NCI-H1930 (cell line): ENCODE measurements around the gene RAX.
"Not testable (repeated sequence)": the region's sequence is repeated elsewhere in the genome, so short reads cannot be mapped to it uniquely, and the experiment has no call there.

Source experiments
- DNase-seq, 2 experiments: peaks; one replicate each; lab custom pipeline; 2025; lab: John Stamatoyannopoulos, UW

The RAX gene

GRCh38 chr18:59273759-59274532 is 692 bp upstream of the RAX start:
- DNase-seq = no peak

DNA sequence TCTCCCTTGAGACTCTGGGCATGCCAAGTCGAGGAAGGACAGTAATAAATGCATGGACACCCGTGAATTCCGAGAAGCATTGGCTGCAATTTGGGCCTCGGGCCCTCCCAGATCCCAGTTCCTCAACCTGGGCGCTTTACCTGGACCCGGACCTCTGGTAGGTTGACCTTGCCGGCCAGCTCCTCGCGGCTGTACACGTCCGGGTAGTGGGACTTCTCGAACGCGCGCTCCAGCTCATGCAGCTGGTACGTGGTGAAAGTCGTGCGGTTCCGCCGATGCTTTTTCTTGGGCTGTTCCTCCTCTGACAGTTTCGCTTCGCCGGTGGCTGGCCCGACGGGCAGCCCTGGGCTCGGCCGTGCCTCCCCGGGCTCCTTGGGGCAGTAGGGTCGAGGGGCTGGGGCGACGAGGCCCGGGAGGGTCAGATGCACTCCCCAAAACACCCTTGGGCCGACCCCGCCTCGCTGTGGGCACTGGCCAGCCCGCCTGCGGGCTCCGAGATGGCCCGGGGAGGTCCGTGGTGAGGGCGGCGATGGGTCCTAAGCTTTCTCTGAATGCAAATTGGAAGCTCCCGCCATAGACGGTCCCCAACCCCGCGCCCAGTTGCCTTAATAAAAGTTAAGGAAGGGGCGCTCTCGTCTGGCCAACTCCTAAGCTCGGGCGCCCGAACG is 899 bp downstream of the RAX start:
- DNase-seq = no peak

DNA sequence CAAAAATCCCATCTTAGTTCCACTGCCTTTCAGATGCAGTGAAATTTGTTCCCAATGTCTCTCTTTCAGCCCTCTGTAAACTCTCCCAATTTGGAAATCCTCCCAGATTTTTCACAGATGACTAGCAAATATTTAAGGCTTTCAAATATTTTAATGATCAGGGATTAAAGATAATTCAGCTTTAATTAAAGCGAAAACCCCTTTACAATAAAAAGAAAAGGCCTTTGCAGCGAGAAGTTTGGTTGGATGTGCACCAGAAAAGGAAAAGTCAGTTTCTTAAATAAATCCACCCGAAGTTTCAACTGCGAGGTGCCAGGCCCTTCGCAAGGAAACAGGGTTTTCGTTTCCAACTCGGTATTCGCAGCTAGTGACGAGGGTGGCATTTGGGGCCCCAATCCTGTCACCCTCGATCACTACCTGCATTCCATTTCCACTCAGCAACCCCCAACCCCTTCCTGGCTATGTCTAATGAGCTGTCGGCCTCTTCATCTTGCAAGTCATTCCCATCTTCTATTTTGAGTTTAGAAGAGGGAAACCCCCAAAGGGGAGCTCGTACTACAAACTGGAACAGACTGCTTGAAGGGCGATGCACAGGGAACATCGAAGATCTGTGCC is 1.5 kb downstream of the RAX start:
- no peak for DNase-seq

- no peak for DNase-seq
These were observed 2.5 kb downstream of the RAX start for GRCh38 chr18:59270689-59271257.

DNA sequence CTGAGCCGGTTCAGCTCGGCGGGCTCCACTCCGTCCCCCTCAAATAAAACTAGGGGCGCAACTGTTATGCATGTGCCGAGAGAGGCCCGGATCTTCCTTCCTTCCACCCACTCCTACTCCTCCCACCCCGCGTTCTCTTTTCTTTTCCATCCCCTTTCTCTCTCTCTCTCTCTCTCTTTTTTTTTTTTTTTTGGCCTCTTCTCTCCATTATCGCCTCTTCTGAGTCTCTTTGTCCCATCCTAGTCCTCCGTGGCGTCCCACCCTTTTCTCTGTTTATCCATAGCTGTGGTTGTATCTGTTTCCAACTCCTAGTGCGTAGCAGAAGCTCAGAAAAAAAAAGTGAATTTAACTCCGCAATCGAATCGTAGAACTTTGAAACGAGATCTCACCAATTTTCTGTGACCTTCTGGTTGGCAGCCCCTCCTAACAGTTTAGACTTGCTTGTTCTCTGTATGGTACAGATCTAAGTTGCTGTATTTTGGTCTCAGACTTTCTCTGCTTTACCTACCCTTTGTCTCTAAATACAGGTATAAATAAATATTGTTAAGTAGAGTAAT is 3.6 kb downstream of the RAX start:
- no peak for DNase-seq

GRCh38 chr18:59268721-59269562 is 4.3 kb downstream of the RAX start:
- DNase-seq = peak; percentile 75 to 87

GRCh38 chr18:59268127-59268720 is 5.0 kb downstream of the RAX start:
- no peak for DNase-seq

DNA sequence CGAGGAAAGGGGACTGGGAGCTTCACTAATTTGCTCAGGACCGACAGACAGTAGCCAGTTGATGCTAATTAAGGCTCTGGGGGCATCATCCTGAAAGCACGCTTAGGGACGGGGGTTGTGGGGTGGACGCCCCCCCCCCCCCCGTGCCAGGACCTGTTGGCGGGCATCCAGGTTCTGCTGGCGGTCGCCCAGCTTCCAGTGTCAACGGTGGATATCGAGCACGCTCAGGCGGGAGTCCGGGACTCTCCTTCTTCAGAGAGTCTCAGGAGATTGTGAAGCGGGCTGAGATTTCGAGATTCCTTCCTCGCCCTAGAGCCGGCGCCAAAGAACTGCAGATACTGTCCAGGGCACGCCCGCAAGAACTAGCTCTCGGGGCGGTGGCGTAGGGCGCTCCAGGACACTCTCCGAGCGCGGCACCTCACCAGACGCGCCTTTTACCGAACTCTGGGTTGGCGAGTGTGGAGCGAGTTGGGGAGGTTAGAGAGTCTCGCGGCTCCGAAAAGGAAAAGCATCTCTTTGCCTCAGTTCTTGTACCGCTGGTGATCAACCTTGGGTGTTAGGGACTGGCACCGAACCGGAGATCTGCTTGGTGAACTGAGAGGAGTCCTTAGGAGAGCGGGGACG is 5.6 kb downstream of the RAX start:
- no peak for DNase-seq

DNA sequence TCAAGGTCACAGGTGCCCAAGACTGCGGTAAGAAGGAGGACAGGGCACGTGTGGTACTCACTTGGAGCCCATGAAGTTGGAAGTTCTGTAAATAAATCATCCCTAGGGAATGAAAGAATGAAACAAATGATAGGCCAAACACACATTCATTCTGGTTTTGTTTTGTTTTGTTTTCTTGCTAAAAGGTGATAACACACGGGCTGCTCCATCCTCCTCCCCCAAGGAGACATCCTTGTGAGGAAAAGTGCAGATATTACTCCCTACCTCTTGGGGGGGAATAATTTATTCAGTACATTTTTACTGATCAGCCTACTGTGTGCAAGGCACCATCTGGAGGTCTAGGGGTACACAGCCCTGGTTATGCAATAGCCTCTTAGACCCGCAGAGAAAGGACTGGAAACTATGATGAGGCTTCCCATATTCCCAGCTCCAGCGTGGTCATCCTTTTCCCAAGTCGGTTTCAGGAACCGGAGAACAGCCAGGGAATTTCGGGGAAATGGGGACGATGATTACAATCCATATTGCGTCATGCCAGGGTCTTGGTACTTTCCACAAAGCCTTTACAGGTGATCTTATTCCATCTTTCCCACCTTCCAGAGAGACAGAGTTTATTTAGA is 6.3 kb downstream of the RAX start:
- no peak for DNase-seq

DNA sequence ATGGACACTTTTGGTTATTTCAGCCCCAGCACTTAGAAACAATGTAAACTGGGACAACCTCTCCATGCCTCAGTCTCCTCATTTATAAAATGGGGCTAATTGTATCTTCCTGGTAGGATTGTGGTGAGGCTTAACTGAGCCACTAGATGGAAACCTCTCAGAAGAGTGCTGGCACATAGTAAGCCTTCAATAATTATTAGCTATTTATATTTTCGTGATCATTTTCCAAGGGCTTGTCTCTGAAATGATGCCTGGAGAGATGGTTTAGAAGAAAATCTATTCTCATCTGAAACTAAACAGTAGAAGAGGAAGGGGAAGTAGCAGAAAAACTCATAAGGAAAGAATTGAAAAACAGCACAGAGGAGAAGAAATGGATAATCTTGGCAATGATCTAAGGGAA is 6.8 kb downstream of the RAX start:
- no peak for DNase-seq

- no peak for DNase-seq
These were observed 7.3 kb downstream of the RAX start for GRCh38 chr18:59265974-59266369.

GRCh38 chr18:59265246-59265973 is 7.8 kb downstream of the RAX start:
- peak; percentile 65 to 81 for DNase-seq

- peak in 1 of 2 experiments; percentile 50 for DNase-seq
These were observed 8.5 kb downstream of the RAX start for GRCh38 chr18:59264651-59265245.

- DNase-seq = no peak
These were observed 9.1 kb downstream of the RAX start for GRCh38 chr18:59264121-59264571.

DNA sequence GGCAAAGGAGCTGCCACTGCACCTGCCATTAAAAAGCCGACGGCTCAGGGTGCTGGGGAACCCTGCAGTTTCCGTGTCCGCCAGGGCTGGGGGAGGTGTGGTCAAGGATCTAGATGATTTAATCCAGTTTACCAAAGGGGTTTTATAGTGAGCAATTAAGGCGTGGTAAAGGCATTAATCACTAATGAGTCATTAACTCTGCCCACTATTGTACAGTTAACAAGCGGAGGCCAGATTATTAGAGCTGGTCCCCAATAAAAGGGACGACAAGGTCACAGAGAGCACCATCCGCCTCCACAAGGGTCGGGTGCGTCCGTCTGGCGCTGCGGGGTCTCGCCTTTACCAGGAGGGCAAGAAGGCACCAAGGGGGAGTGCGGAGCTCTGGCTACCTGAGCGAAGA is 9.6 kb downstream of the RAX start:
- DNase-seq = no peak

GRCh38 chr18:59262243-59262642 is 11.0 kb downstream of the RAX start:
- DNase-seq = not testable (repeated sequence)

- DNase-seq = not testable (repeated sequence)
These were observed 11.4 kb downstream of the RAX start for GRCh38 chr18:59261842-59262241.

GRCh38 chr18:59255491-59255890 is 17.8 kb downstream of the RAX start:
- not testable (repeated sequence) for DNase-seq

- DNase-seq = peak; percentile 57 to 79
These were observed 24.0 kb downstream of the RAX start for GRCh38 chr18:59249199-59249774.
